ENCODE results near the gene SCFD2.

GRCh38 chr4:53280846-53281245, 85.0 kb downstream of the SCFD2 start:
- no peak for TF ChIP-seq CTCF (IDR thresholded peaks at IDR 0.05; ENCODE audit: extremely low read depth in 1 of 2, insufficient read depth in 1 of 2, low read depth in 1 of 2, low read length in 2 of 2)
- TF ChIP-seq EZH2 (IDR thresholded peaks at IDR 0.05; ENCODE audit: borderline replicate concordance, low read depth, low read length, severe bottlenecking), result no peak
- TF ChIP-seq POLR2A (IDR thresholded peaks at IDR 0.05; ENCODE audit: low read depth, low read length), result no peak
- no peak for TF ChIP-seq MAX (IDR thresholded peaks at IDR 0.05; ENCODE audit: insufficient read depth, insufficient read length)
- no peak for TF ChIP-seq POLR2AphosphoS5 (IDR thresholded peaks at IDR 0.05; ENCODE audit: insufficient read depth, low read depth, low read length)
- no peak for TF ChIP-seq JUN (IDR thresholded peaks at IDR 0.05; ENCODE audit: borderline replicate concordance, insufficient read depth, insufficient read length, low read depth)
